Measurements from ENCODE around the gene FFAR2. TPM values are rescaled to one million over a fixed set of nuclear protein-coding genes. Genes with fewer than 3 reads are reported as not detected.
"Not testable (repeated sequence)": the region's sequence is repeated elsewhere in the genome, so short reads cannot be mapped to it uniquely, and the experiment has no call there.

FFAR2 gene
- total RNA-seq, 2 experiments from 2014 or later: not detected

DNA sequence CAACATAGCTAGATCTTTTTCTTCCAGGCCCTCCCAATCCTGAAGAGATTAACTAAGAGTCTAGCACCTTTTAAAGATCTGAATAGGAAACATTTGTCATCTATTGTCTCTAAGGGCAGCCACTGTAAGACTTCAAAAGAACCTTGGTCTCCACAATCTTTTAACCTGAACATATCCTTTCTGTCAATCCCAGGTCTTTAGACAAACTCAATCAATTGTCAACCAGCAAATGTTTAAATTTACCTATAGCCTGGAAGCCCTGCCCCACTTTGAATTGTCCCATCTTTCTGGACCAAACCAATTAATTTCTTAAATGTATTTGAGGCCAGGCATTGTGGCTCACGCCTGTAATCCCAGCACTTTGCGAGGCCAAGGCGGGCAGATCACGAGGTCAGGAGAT is 23.0 kb downstream of the FFAR2 start:
- H3K36me3 Mint-ChIP-seq; H3K27me3 Mint-ChIP-seq; ATAC-seq (ENCODE audit: low read depth); H3K4me3 Mint-ChIP-seq; POLR2A ChIA-PET; DNase-seq; H3K4me1 Mint-ChIP-seq; H3K9me3 Mint-ChIP-seq; H3K27ac Mint-ChIP-seq: not testable (repeated sequence)

GRCh38 chr19:35471946-35472345 is 23.9 kb downstream of the FFAR2 start:
- H3K9me3 Mint-ChIP-seq: no peaks in the 10 kb centered on the region
- peaks cover 10% of the 10 kb centered on the region for H3K27me3 Mint-ChIP-seq
- DNase-seq: no peak
- ATAC-seq (ENCODE audit: low read depth): no peak
- POLR2A ChIA-PET: interaction anchor here (1.1 kb wide), 1 partner anchor 9 kb away, joined by 3 read pairs; no protein-coding TSS in a partner anchor
- H3K36me3 Mint-ChIP-seq: no peaks in the 10 kb centered on the region
- peaks cover 4% of the 10 kb centered on the region for H3K4me1 Mint-ChIP-seq
- H3K4me3 Mint-ChIP-seq: no peak overlapping the region
- H3K27ac Mint-ChIP-seq: no peak overlapping the region

- H3K36me3 Mint-ChIP-seq: no peaks in the 10 kb centered on the region
- peaks cover 1% of the 10 kb centered on the region for H3K4me1 Mint-ChIP-seq
- no peak for ATAC-seq (ENCODE audit: low read depth)
- no peak overlapping the region for H3K4me3 Mint-ChIP-seq
- POLR2A ChIA-PET: no interaction called here
- peaks cover 10% of the 10 kb centered on the region for H3K27me3 Mint-ChIP-seq
- no peaks in the 10 kb centered on the region for H3K9me3 Mint-ChIP-seq
- DNase-seq: no peak
- no peak overlapping the region for H3K27ac Mint-ChIP-seq
Observed at GRCh38 chr19:35474104-35474503, 26.0 kb downstream of the FFAR2 start.

- H3K9me3 Mint-ChIP-seq, POLR2A ChIA-PET, H3K27ac Mint-ChIP-seq: not testable (repeated sequence)
Observed at GRCh38 chr19:35474594-35474993, 26.5 kb downstream of the FFAR2 start.

DNA sequence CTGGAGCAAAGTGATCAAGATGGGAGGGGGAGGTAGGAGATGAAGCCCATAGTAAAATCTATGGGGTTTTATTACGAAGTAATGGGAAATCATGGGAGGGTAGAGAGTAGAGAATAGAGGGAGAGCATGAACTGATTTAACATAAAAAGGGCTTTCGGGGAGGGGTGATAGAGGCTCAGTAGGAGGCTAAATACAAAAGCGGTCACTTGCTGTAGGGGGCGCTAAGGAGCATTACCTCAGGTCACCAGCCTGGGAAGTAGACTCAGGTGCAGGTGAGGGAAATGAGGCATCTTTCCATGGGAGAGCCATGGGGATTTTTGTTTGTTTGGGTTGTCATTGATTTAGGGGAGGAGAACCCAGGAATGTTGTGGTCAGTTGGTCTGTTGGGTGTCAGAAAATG is 28.1 kb downstream of the FFAR2 start:
- peaks cover 10% of the 10 kb centered on the region for H3K27me3 Mint-ChIP-seq
- no peak overlapping the region for H3K27ac Mint-ChIP-seq
- H3K4me3 Mint-ChIP-seq: no peak overlapping the region
- ATAC-seq (ENCODE audit: low read depth): no peak
- H3K9me3 Mint-ChIP-seq: no peaks in the 10 kb centered on the region
- H3K36me3 Mint-ChIP-seq: no peaks in the 10 kb centered on the region
- POLR2A ChIA-PET: no interaction called here
- peaks cover 1% of the 10 kb centered on the region for H3K4me1 Mint-ChIP-seq
- DNase-seq: no peak

More at GRCh38 chr19:35474594-35474993, 26.5 kb downstream of the FFAR2 start:
- not testable (repeated sequence) for H3K4me1 Mint-ChIP-seq; H3K4me3 Mint-ChIP-seq; H3K36me3 Mint-ChIP-seq; DNase-seq; ATAC-seq (ENCODE audit: low read depth)
- peaks cover 10% of the 10 kb centered on the region for H3K27me3 Mint-ChIP-seq

- DNase-seq (no peak), ATAC-seq (ENCODE audit: low read depth) (no peak)
- Mint-ChIP-seq H3K27ac (no peak overlapping the region), H3K9me3 (no peaks in the 10 kb centered on the region), H3K4me1 (peaks cover 1% of the 10 kb centered on the region), H3K27me3 (peaks cover 14% of the 10 kb centered on the region), H3K36me3 (no peaks in the 10 kb centered on the region), H3K4me3 (no peak overlapping the region)
- POLR2A ChIA-PET: no interaction called here
Observed at GRCh38 chr19:35478794-35479677, 31.0 kb downstream of the FFAR2 start.

DNA sequence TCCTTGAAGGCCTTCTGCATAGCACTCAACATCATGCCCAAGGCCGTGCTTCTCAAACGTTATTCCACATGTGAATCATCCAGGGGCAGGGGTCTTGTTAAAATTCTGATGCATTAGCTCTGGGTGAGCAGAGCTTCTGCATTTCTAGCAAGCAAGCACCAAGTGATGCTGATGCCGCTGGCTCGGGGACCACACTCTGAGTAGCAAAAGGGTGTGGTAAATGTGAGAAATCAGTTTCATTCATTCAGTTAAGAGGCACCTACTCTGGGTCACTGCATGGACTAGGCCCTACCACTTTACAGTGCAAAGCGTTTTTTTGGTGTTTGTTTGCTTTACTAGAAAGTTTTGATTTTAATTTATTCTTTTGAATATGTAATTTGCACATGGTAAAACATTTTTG is 35.0 kb downstream of the FFAR2 start:
- ATAC-seq (ENCODE audit: low read depth): no peak
- DNase-seq: no peak
- H3K27me3 Mint-ChIP-seq: peaks cover 14% of the 10 kb centered on the region
- H3K27ac Mint-ChIP-seq: no peak overlapping the region
- no peaks in the 10 kb centered on the region for H3K9me3 Mint-ChIP-seq
- peaks cover 2% of the 10 kb centered on the region for H3K4me1 Mint-ChIP-seq
- POLR2A ChIA-PET: no interaction called here
- no peaks in the 10 kb centered on the region for H3K36me3 Mint-ChIP-seq
- H3K4me3 Mint-ChIP-seq: no peak overlapping the region

GRCh38 chr19:35484252-35485036 is 36.4 kb downstream of the FFAR2 start:
- POLR2A ChIA-PET: no interaction called here
- Mint-ChIP-seq H3K27ac (no peak overlapping the region), H3K4me3 (no peak overlapping the region), H3K36me3 (no peaks in the 10 kb centered on the region), H3K27me3 (peaks cover 14% of the 10 kb centered on the region), H3K4me1 (peaks cover 2% of the 10 kb centered on the region), H3K9me3 (no peaks in the 10 kb centered on the region)
- DNase-seq (no peak), ATAC-seq (ENCODE audit: low read depth) (no peak)

GRCh38 chr19:35486268-35486708 is 38.2 kb downstream of the FFAR2 start:
- H3K36me3 Mint-ChIP-seq: no peaks in the 10 kb centered on the region
- H3K4me3 Mint-ChIP-seq: no peak overlapping the region
- H3K9me3 Mint-ChIP-seq: no peaks in the 10 kb centered on the region
- no peak overlapping the region for H3K27ac Mint-ChIP-seq
- DNase-seq (no peak), ATAC-seq (ENCODE audit: low read depth) (no peak)
- peaks cover 2% of the 10 kb centered on the region for H3K4me1 Mint-ChIP-seq
- POLR2A ChIA-PET: no interaction called here
- H3K27me3 Mint-ChIP-seq: peaks cover 16% of the 10 kb centered on the region

DNA sequence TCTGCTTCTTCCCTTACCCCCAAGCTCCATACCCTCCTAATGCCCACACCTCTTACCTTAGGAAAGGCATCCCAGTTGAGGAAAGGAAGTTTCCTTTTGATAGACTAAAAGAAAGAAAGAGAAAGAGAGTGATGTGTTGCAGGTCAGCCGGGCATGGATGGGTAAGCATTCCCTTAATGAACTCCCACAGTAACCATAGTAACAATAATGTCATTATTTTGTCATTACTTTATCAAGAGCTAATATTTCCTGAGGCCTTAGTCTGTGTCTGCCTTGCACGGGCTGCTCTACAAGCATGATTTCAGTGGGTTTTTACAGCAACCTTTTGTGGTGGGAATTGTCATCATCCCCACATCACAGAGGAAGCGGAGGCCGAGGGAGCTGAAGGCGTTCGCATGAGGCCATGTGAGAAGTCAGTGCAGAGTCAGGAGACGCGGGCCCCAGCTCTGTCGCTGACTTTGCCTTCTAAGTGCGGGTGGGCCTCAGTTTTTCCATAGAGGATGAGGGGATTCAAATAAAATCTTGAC is 39.7 kb downstream of the FFAR2 start:
- Mint-ChIP-seq H3K4me3 (no peak overlapping the region), H3K9me3 (no peaks in the 10 kb centered on the region), H3K36me3 (no peaks in the 10 kb centered on the region), H3K27me3 (peaks cover 15% of the 10 kb centered on the region), H3K4me1 (peaks cover 2% of the 10 kb centered on the region), H3K27ac (no peak overlapping the region)
- POLR2A ChIA-PET: no interaction called here
- DNase-seq (no peak), ATAC-seq (ENCODE audit: low read depth) (no peak)

GRCh38 chr19:35488677-35489076 is 40.6 kb downstream of the FFAR2 start:
- ATAC-seq (ENCODE audit: low read depth) (no peak), DNase-seq (no peak)
- H3K36me3 Mint-ChIP-seq: no peaks in the 10 kb centered on the region
- POLR2A ChIA-PET: no interaction called here
- H3K4me3 Mint-ChIP-seq: no peak overlapping the region
- no peak overlapping the region for H3K27ac Mint-ChIP-seq
- peaks cover 21% of the 10 kb centered on the region for H3K27me3 Mint-ChIP-seq
- H3K4me1 Mint-ChIP-seq: peaks cover 2% of the 10 kb centered on the region
- H3K9me3 Mint-ChIP-seq: no peaks in the 10 kb centered on the region

DNA sequence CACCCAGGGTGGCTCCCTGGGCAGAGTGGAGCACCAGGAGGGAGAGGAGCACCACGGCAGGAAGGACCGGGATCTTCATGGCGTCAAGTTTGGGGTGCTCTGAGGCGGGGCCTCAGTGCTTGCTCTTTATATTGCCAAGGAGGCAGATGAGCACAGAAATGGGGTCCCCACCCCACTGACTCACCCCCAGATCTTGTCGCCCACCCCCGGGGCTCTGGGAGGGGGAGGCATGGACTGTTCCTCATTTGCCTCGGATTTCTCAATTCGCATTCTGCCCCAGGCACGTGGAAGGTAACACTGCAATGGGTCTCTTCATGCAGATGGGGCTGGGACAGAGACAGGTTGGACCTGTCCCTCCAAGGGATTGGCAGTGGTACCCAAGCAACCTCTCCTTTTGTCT is 42.3 kb downstream of the FFAR2 start, which contains the start of gene KRTDAP:
Gene KRTDAP (minus strand): TSS at position 101 of the 400 bp plus-strand sequence. CDS start 22 bp downstream, at position 79.
- ATAC-seq (ENCODE audit: low read depth) (no peak), DNase-seq (no peak)
- Mint-ChIP-seq H3K9me3 (no peaks in the 10 kb centered on the region), H3K27ac (no peak within 1 kb of the TSS), H3K27me3 (peaks cover 26% of the 10 kb centered on the region), H3K4me1 (peaks cover 2% of the 10 kb centered on the region), H3K4me3 (no peak within 1 kb of the TSS), H3K36me3 (no peaks in the 10 kb centered on the region)
- POLR2A ChIA-PET: no interaction called here

- peaks cover 2% of the 10 kb centered on the region for H3K4me1 Mint-ChIP-seq
- POLR2A ChIA-PET: no interaction called here
- ATAC-seq (ENCODE audit: low read depth) (no peak), DNase-seq (no peak)
- H3K27ac Mint-ChIP-seq: no peak overlapping the region
- H3K36me3 Mint-ChIP-seq: no peaks in the 10 kb centered on the region
- no peak overlapping the region for H3K4me3 Mint-ChIP-seq
- H3K9me3 Mint-ChIP-seq: no peaks in the 10 kb centered on the region
- peaks cover 20% of the 10 kb centered on the region for H3K27me3 Mint-ChIP-seq
Observed at GRCh38 chr19:35491836-35492360, 43.8 kb downstream of the FFAR2 start.

Measured in activated naive CD8-positive, alpha-beta T cell treated with anti-CD3 and anti-CD28 coated beads, Interleukin-2, amount 10 ng/mL, durations not matched to agents 7 days and 5 days (primary cell).